Glutamatergic neuron (in vitro differentiated cells): ENCODE data around the gene CHCHD2. TPM values are rescaled to one million over a fixed set of nuclear protein-coding genes. Genes with fewer than 3 reads are reported as not detected.
A peak's percentile ranks its signal among the peaks of the same experiment; 100 is the strongest.

Experiments
- DNase-seq: peaks from one replicate; pipeline ENCODE4 v3.0.0; 2022
- H3K27ac Mint-ChIP-seq: one replicate; pipeline ENCODE4 v1.8.0; 2020; ENCODE audit warnings: mild to moderate bottlenecking, mixed read lengths, inconsistent platforms; ENCODE audit not compliant: unreplicated experiment
- H3K27me3 Mint-ChIP-seq: one replicate; pipeline ENCODE4 v1.8.0; 2020; ENCODE audit warnings: mild to moderate bottlenecking, moderate library complexity, mixed read lengths, inconsistent platforms; ENCODE audit not compliant: unreplicated experiment
- H3K36me3 Mint-ChIP-seq: one replicate; pipeline ENCODE4 v1.8.0; 2020; ENCODE audit warnings: mild to moderate bottlenecking, mixed read lengths, inconsistent platforms; ENCODE audit not compliant: unreplicated experiment
- H3K4me1 Mint-ChIP-seq: one replicate; pipeline ENCODE4 v1.8.0; 2020; ENCODE audit warnings: mild to moderate bottlenecking, low read depth, mixed read lengths, inconsistent platforms; ENCODE audit not compliant: unreplicated experiment
- H3K4me3 Mint-ChIP-seq: one replicate; pipeline ENCODE4 v1.8.0; 2020; ENCODE audit warnings: mild to moderate bottlenecking, mixed read lengths, inconsistent platforms; ENCODE audit not compliant: unreplicated experiment
- H3K9me3 Mint-ChIP-seq: one replicate; pipeline ENCODE4 v1.8.0; 2020; ENCODE audit warnings: mild to moderate bottlenecking, moderate library complexity, mixed read lengths, inconsistent platforms; ENCODE audit not compliant: unreplicated experiment
- total RNA-seq: library from RNA; stranded (reverse); fragmentation: NEBNext Ultra II Directional; extraction: Animal tissue kit (Norgen Biotek cat#: 25700); gene quantifications from one replicate; pipeline ENCODE4 v1.2.1, GENCODE V29; 2021; ENCODE audit not compliant: unreplicated experiment
- TF ChIP-seq, protein P1 (sequence below): fragments of 200-600 bp; sonication (generic); IDR thresholded peaks from one replicate; pipeline ENCODE4 v1.5.0; 2021; ENCODE audit not compliant: partially characterized antibody, unreplicated experiment

Gene CHCHD2
- total RNA-seq, 1 donor from 2014 or later: not detected

GRCh38 chr7:56053993-56054392 lies 52.3 kb downstream of the CHCHD2 start:
- H3K36me3 Mint-ChIP-seq: no peaks in the 10 kb centered on the region
- H3K27ac Mint-ChIP-seq: no peak overlapping the region

GRCh38 chr7:56053379-56053778 lies 52.9 kb downstream of the CHCHD2 start:
- peaks cover 2% of the 10 kb centered on the region for H3K27me3 Mint-ChIP-seq
- H3K36me3 Mint-ChIP-seq: no peaks in the 10 kb centered on the region
- peak overlapping the region; percentile 52 for H3K27ac Mint-ChIP-seq
- H3K4me3 Mint-ChIP-seq: peak overlapping the region; percentile 96
- H3K9me3 Mint-ChIP-seq: peaks cover 3% of the 10 kb centered on the region
- peaks cover 9% of the 10 kb centered on the region for H3K4me1 Mint-ChIP-seq
- TF ChIP-seq, protein P1, sequence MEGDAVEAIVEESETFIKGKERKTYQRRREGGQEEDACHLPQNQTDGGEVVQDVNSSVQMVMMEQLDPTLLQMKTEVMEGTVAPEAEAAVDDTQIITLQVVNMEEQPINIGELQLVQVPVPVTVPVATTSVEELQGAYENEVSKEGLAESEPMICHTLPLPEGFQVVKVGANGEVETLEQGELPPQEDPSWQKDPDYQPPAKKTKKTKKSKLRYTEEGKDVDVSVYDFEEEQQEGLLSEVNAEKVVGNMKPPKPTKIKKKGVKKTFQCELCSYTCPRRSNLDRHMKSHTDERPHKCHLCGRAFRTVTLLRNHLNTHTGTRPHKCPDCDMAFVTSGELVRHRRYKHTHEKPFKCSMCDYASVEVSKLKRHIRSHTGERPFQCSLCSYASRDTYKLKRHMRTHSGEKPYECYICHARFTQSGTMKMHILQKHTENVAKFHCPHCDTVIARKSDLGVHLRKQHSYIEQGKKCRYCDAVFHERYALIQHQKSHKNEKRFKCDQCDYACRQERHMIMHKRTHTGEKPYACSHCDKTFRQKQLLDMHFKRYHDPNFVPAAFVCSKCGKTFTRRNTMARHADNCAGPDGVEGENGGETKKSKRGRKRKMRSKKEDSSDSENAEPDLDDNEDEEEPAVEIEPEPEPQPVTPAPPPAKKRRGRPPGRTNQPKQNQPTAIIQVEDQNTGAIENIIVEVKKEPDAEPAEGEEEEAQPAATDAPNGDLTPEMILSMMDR: no peak
- DNase-seq: no peak

More at GRCh38 chr7:56053993-56054392, 52.3 kb downstream of the CHCHD2 start:
- Mint-ChIP-seq H3K9me3 (peaks cover 3% of the 10 kb centered on the region), H3K4me3 (peak overlapping the region; percentile 20), H3K27me3 (peaks cover 2% of the 10 kb centered on the region), H3K4me1 (peaks cover 9% of the 10 kb centered on the region)
- TF ChIP-seq, protein P1: no peak
- DNase-seq: no peak

Other genes with a start within 250 kb of the CHCHD2 start
- not detected for gene SEPTIN14, start 243.7 kb downstream of the CHCHD2 start, total RNA-seq
- 13.2 TPM for gene ZNF713, start 219.0 kb downstream of the CHCHD2 start, total RNA-seq
- gene MRPS17, start 154.6 kb downstream of the CHCHD2 start, total RNA-seq: 13.4 TPM
- 39.6 TPM for gene NIPSNAP2, start 141.9 kb downstream of the CHCHD2 start, total RNA-seq
- gene PSPH, start 55.0 kb downstream of the CHCHD2 start, total RNA-seq: 51.6 TPM
- 203 TPM for gene CCT6A, start 54.7 kb downstream of the CHCHD2 start, total RNA-seq
- 59.3 TPM for gene SUMF2, start 42.2 kb downstream of the CHCHD2 start, total RNA-seq
- not detected for gene PHKG1, start 13.5 kb downstream of the CHCHD2 start, total RNA-seq
- gene NUPR2, start 9.9 kb upstream of the CHCHD2 start, total RNA-seq: not detected